Activated CD8-positive, alpha-beta memory T cell treated with anti-CD3 and anti-CD28 coated beads for 36 hours (primary cell): ENCODE results near the gene CD5L. TPM values are rescaled to one million over a fixed set of nuclear protein-coding genes. Genes with fewer than 3 reads are reported as not detected.

Experiments
- CTCF ChIA-PET: fragments of 350-600 bp; sonication (Branson Sonifier 250); formaldehyde crosslinking; loops from one replicate; lab custom pipeline; 2021; ENCODE audit warnings: antibody characterized with exemption; lab: Charles Lee
- POLR2A ChIA-PET: fragments of 350-600 bp; sonication (Branson Sonifier 250); formaldehyde crosslinking; loops from one replicate; lab custom pipeline; 2021; ENCODE audit warnings: antibody characterized with exemption; lab: Charles Lee
- total RNA-seq, 2 experiments: library from RNA; stranded (reverse); gene quantifications; one replicate each; pipeline ENCODE4 v1.2.3, GENCODE V29; 2021

CD5L gene
- not detected for total RNA-seq

- ChIA-PET CTCF (interaction anchor here (0.6 kb wide), 1 partner anchor 195 kb away, joined by 4 read pairs; no protein-coding TSS in a partner anchor), POLR2A (no interaction called here)
Observed at GRCh38 chr1:157841708-157842107, at the start of gene CD5L. CD5L (minus strand) TSS chr1:157841808; CDS start chr1:157841701, 107 bp downstream.

GRCh38 chr1:157882580-157882979 is 41.0 kb upstream of the CD5L start:
- ChIA-PET POLR2A (no interaction called here), CTCF (no interaction called here)

- POLR2A ChIA-PET: no interaction called here
- CTCF ChIA-PET: no interaction called here
Observed at GRCh38 chr1:157880621-157881020, 39.0 kb upstream of the CD5L start.

DNA sequence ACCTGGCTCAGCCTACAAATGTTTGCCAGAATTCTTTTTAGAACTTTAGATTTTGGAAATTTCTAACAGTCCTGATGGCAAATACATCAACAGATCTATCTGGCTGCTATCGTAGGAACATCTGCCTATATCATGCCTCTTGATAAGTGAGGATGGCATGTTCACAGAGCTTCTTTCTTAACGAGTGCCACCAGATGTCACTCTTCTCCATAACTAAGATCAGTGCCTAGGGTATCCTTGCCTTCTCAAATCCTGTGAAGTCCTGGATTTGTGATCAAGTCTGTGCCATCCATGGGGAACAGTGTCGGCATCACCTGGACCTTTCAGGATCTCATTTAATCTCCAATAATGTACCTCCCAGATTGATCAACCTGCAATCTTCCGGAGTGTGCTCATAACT is 36.5 kb upstream of the CD5L start:
- CTCF ChIA-PET: no interaction called here

GRCh38 chr1:157870490-157870889 is 28.9 kb upstream of the CD5L start:
- CTCF ChIA-PET: no interaction called here
- POLR2A ChIA-PET: no interaction called here

More for the DNA sequence above, 36.5 kb upstream of the CD5L start:
- POLR2A ChIA-PET: no interaction called here

- ChIA-PET CTCF (interaction anchor here (0.6 kb wide), 1 partner anchor 256 kb away, joined by 4 read pairs; no protein-coding TSS in a partner anchor), POLR2A (no interaction called here)
Observed at GRCh38 chr1:157868654-157869053, 27.0 kb upstream of the CD5L start.

DNA sequence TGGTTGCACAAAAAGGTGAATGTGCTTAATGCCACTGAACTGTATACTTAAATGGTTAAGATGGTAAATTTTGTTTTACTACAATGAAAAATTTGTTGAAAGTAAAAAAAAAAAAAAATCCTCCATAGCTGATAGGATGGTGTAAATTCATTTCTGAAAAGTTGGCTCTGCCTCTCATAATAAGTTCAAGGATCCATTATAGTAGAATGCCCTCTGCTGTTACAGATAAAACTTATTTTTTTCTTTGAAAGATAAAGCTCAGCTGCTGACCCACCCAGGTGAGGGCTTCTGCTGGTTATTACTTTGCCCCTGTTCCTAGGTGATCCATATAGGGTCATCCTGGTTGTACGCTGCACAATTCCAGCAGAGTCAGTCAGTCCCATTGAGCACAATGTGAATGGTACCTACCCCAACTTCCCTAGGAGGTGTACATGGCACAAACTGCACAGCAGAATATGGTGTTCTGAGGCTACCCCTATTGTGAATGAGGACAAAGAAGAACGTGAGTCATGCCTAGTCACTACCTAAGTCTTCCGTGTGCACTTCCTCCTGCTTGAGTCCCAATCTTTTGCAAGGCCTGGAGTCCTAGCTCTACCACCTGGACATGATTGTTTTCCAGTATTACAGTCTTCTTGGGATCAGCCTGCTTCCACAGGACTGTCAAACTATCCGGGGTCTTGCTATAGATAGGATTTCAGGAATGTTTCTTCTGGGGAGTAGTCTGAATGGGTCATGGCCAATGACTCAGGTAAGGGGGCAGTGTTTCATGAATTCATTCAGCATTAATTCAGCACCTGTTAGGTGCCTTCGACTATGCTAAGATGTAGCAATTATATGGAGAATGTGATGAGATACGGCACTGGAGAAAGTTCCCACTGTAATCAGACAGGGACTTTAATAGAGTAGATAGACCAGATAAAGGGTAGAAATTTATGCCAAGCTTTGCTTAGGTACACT is 20.8 kb upstream of the CD5L start:
- ChIA-PET CTCF (no interaction called here), POLR2A (no interaction called here)

GRCh38 chr1:157856538-157856937 is 14.9 kb upstream of the CD5L start:
- POLR2A ChIA-PET: no interaction called here
- CTCF ChIA-PET: no interaction called here

GRCh38 chr1:157852476-157852875 is 10.9 kb upstream of the CD5L start:
- ChIA-PET POLR2A (no interaction called here), CTCF (no interaction called here)

DNA sequence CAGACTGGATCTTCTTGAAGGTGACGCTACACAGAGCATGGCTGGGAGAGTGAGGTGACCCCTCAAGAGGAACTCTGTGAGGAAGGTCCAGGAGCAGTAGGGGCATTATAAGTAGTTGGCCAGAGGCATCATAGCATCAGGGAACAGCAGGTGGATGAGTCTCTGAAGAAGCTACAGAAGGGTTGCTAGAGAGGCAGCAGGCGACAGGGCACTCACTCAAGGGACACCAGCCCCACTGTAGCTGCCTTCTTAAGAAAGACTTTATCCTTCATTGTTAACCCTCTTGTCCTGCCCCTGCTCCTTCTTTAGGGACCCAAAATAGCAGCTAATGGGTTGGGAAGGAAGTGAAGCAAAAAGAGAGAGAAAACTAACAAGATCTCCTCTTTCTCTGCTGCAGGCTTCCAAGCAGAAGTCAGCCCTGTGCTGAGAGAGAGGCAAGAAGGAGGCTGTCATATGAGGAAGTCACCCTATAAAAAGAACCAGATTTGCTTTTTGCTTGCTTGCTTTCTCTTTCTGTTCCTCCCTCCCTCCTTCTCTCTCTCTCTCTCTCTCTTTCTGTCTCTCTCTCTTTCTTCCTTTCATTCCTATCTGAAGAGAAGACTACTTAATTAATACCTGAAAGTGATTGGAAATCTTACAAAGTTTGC is 7.7 kb upstream of the CD5L start:
- CTCF ChIA-PET: no interaction called here
- POLR2A ChIA-PET: no interaction called here

- CTCF ChIA-PET: no interaction called here
- POLR2A ChIA-PET: no interaction called here
Observed at GRCh38 chr1:157844089-157844830, 2.7 kb upstream of the CD5L start.

DNA sequence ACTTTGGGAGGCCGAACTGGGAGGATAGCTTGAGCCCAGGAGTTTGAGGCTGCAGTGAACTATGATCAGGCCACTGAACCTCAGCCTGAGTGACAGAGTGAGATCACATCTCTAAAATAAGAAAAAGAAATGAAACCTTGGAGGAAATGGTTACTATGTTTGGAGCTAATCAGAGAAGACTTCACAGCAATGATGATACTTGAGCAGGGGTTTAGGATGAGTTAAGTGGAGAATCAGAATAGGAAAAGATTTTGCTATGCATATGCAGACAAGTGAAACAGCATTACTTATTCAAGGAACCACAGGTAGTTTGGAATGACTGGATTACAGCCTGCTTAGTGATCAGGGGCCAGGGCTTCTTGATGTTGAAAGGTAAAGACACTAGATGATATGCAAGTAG is 1.3 kb upstream of the CD5L start:
- ChIA-PET POLR2A (no interaction called here), CTCF (no interaction called here)

DNA sequence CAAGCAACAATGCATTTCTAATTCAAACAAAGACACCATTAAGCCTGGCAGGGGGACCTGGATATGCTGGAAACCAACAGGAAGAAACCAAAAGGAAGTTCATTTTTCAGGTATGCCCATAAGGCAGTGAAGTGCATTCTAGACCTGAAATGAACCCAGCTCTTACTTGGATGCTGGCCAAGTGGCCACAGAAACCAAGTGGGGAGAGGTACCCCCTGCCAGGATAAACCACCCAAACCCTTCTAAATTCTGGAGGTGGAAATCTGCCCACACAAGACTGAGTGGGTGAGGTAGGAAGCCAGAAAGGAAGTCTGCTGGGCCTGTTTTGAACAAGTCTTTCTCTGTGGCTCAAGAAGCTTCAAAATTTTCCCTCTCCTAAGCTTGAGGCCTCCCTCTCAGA is 2.6 kb downstream of the CD5L start:
- CTCF ChIA-PET: no interaction called here
- POLR2A ChIA-PET: no interaction called here

DNA sequence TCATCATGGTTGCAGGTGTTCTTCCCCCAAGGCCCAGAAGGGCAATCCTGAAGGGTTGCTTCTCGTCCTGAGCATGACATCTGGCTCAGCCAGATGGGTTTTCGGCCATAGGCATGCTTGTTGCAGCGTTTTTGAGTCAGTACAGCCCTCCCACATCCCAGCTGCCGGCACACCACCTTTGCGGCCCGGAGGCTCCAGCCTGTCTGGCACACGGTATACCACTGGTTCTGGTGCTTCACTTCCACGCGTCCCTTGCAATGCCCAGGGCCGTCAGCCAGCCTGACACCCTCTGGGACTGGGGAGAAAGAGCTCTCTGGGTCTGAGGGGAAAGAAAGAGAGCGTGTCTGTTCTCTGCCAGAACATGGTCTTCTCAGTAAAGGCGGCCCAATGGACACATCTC is 7.2 kb downstream of the CD5L start:
- ChIA-PET CTCF (no interaction called here), POLR2A (no interaction called here)

- CTCF ChIA-PET: no interaction called here
Observed at GRCh38 chr1:157833145-157833544, 8.5 kb downstream of the CD5L start.

GRCh38 chr1:157831968-157832626 is 9.5 kb downstream of the CD5L start:
- ChIA-PET CTCF (no interaction called here), POLR2A (no interaction called here)

More at GRCh38 chr1:157833145-157833544, 8.5 kb downstream of the CD5L start:
- POLR2A ChIA-PET: no interaction called here

- ChIA-PET POLR2A (no interaction called here), CTCF (no interaction called here)
Observed at GRCh38 chr1:157830887-157831286, 10.7 kb downstream of the CD5L start.

DNA sequence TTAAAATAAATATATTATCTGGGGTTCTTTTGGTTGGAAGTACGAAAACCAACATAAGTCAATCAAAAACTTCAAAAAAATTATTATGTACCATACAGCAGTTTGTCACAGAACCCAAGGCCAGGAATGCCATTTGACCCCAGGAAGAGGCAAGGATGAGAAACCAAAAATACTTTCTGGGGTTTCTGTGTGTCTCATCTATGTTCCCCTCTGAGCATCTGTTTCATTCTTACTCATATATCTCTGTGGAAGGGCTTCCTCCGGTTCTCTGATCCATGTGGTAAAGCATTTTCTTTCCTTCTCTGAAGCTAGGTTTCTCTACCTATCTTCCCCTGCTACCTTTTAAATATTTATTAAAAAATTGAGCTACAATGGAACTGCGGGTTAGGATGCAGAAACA is 11.9 kb downstream of the CD5L start:
- POLR2A ChIA-PET: no interaction called here
- CTCF ChIA-PET: no interaction called here

DNA sequence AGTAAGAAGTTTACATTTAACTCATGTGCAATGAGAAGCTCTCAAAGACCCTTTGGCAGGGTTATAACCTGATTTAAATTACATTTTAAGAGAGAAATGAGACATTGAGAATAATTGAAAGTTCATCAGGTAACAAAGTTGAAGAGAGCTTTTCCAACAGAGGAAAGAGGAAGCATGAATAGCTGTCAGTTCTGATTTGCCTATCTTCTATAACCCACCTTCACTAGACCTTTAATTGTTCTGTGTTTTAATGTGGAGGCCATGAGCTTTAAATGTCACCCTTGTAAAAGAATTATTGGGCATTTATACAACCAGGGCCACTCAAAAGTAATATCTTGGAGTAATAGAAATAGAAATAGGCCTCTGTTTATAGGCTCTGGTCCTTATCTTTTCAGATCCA is 12.4 kb downstream of the CD5L start:
- ChIA-PET POLR2A (no interaction called here), CTCF (no interaction called here)

- ChIA-PET POLR2A (no interaction called here), CTCF (no interaction called here)
Observed at GRCh38 chr1:157820299-157820698, 21.3 kb downstream of the CD5L start.
